Omental fat pad (tissue), 4 donors: ENCODE measurements around the gene CDH26. TPM values are rescaled to one million over a fixed set of nuclear protein-coding genes. Genes with fewer than 3 reads are reported as not detected.
"Not testable (repeated sequence)": the region's sequence is repeated elsewhere in the genome, so short reads cannot be mapped to it uniquely, and the experiment has no call there.

ENCODE experiments used
- ATAC-seq: fragments of 150-250 bp; one replicate; pipeline ENCODE4 v1.9.1; 2016; ENCODE audit warnings: mild to moderate bottlenecking, moderate library complexity; ENCODE audit not compliant: low FRiP score
- DNase-seq: peaks from one replicate; pipeline ENCODE4 v3.0.0-alpha.2; 2019; ENCODE audit warnings: low spot score
- total RNA-seq, 4 donors: library from RNA; depleted of rRNA; stranded (reverse); fragments of >200 nt; gene quantifications; one replicate each; pipeline ENCODE4 v1.1.0, GENCODE V29; 2016
- TF ChIP-seq, protein P1 (sequence below), 3 donors: fragments of 450-650 bp; IDR thresholded peaks; one replicate each; pipeline ENCODE4 v1.5.1; 2016 to 2017; ENCODE audit warnings: antibody characterized with exemption in 3 of 3, mild to moderate bottlenecking in 3 of 3, moderate library complexity in 2 of 3

The CDH26 gene
- total RNA-seq, 4 donors from 2014 or later, result 0.60 to 4.1 (median 1.6) TPM

DNA sequence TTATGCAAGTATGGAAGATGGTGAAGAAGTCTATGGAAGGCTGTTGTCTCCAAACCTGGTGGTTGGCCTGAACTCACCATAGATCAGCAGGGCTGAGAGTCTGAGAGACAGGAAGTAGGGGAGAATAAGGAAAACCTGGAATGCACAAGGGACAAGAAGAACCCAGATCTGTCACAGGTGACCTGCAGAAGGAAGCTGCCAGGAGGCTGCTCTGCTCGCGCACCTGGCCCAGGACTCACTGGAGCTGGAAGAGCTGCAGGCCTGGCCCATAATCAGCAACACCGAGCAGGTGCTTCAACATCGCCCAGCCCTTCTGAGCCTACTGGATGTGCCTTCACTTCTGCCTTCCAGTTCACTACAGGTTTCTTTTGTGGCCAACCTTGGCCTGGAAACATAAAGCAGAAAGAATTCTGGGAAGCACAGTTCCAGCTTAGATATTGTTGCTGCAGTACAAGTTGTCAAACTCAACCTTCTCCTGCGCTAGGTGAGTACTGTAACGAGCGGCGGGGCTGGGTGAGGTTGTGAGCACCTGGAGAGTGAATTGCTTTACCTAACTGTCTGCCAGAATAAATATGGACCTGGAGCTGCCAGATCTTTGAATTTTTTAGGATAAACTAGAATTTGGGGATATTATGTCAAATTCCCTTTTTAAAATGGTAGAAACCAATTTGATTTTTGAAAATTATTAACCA, 82.4 kb downstream of the CDH26 start:
- no peak for ATAC-seq
- TF ChIP-seq, protein P1, sequence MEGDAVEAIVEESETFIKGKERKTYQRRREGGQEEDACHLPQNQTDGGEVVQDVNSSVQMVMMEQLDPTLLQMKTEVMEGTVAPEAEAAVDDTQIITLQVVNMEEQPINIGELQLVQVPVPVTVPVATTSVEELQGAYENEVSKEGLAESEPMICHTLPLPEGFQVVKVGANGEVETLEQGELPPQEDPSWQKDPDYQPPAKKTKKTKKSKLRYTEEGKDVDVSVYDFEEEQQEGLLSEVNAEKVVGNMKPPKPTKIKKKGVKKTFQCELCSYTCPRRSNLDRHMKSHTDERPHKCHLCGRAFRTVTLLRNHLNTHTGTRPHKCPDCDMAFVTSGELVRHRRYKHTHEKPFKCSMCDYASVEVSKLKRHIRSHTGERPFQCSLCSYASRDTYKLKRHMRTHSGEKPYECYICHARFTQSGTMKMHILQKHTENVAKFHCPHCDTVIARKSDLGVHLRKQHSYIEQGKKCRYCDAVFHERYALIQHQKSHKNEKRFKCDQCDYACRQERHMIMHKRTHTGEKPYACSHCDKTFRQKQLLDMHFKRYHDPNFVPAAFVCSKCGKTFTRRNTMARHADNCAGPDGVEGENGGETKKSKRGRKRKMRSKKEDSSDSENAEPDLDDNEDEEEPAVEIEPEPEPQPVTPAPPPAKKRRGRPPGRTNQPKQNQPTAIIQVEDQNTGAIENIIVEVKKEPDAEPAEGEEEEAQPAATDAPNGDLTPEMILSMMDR (IDR thresholded peaks at IDR 0.05), result no peak
- DNase-seq, result no peak

DNA sequence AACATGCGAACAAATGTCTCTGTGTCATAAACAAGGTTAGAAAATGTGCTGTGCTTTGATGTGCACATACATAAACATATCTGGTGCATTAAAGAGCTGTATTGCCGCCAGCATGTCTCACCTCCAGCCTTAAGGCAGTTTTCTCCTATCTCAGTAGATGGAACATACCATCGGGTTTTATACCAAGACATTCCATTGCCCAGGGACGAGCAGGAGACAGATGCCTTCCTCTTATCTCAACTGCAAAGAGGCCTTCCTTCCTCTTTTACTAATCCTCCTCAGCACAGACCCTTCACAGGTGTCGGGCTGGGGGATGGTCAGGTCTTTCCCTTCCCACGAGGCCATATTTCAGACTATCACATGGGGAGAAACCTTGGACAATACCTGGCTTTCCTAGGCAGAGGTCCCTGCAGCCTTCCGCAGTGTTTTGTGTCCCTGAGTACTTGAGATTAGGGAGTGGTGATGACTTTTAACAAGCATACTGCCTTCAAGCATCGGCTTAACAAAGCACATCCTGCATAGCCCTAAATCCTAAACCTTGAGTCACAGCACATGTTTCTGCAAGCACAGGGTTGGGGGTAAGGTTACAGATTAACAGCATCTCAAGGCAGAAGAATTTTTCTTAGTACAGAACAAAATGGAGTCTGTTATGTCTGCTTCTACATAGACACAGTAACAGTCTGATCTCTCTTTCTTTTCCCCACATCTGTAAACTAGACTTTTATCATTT, 83.4 kb downstream of the CDH26 start:
- ATAC-seq, DNase-seq: not testable (repeated sequence)

DNA sequence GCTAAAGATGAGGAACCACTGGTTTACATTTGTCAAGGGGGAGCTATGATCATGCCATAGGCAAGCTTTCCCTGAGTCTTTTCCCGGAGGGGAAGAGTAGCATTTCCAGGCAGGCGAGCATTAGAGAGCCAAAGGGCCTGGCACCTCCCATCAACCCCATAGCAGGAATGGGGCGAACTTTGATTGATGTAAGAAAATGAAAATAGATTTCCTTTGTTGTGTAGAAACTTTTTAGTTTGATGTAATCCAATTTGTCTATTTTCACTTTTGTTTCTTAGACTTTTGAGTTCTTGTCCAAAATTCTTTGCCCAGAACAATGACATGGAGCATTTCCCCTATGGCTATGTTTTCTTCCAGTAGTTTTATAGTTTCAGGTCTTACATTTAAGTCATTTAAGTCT, 85.2 kb downstream of the CDH26 start:
- no peak for DNase-seq
- no peak for ATAC-seq
- TF ChIP-seq, protein P1 (IDR thresholded peaks at IDR 0.05), result no peak

DNA sequence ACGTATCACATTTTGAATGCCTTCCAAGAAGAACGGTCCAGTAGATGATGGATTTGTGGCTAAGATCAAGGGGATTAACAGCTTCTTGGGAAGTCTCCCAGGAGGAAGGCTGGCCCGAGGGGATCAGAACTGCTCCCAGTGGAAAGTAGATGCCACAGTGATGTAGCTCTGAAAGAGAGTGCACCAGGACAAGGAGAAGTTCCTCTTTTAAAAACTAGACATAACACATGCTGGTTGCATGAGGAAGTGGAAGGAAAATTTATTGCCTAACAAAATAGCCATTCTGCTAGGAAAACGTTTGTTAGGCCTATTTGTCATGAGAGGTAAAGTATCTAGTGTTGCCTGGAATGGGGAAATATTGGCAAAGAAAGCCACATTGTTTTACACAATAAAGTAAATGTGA, 87.8 kb downstream of the CDH26 start:
- DNase-seq (no peak), ATAC-seq (no peak)
- TF ChIP-seq, protein P1 (IDR thresholded peaks at IDR 0.05), result no peak

DNA sequence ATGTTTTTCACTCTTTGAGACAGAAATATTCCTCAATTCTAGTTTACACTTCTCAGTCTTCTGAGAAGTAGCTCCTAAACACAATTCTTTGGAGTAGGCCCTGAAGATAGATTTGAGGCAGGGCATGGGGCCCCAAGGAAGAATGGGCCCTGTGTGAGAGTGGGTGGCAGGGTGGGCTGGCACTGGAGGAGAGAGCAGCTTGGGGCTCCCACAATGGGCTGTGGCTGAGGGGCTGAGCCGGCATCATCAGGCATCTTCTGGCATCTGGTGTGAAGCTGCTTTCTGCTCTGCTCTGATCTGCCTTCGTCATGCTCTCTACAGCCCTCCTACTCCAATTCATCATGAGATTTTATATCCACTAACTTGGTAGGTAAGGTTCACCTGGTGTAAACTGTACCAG, 88.2 kb downstream of the CDH26 start:
- DNase-seq (no peak), ATAC-seq (no peak)
- TF ChIP-seq, protein P1 (IDR thresholded peaks at IDR 0.05), result no peak

DNA sequence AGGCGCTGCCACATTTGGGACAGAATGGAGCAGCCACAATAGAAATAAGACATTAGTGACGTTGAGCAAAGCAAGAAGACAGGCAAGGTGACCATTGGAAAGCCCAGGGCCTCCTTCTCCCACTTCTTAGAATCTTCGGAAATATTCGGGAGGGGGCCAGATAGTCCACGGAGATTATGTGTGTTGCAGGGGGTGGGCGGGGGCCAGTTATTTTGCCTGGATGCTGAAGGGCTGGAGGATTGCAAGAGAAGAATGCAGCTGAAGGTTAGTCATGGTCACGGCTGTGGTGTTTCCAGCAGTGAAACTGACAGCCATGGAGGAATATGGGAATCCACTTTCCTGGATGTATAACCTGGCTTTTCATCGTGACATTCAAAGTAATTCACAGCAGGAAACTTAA, 88.6 kb downstream of the CDH26 start:
- TF ChIP-seq, protein P1 (IDR thresholded peaks at IDR 0.05), result no peak
- ATAC-seq (no peak), DNase-seq (no peak)

DNA sequence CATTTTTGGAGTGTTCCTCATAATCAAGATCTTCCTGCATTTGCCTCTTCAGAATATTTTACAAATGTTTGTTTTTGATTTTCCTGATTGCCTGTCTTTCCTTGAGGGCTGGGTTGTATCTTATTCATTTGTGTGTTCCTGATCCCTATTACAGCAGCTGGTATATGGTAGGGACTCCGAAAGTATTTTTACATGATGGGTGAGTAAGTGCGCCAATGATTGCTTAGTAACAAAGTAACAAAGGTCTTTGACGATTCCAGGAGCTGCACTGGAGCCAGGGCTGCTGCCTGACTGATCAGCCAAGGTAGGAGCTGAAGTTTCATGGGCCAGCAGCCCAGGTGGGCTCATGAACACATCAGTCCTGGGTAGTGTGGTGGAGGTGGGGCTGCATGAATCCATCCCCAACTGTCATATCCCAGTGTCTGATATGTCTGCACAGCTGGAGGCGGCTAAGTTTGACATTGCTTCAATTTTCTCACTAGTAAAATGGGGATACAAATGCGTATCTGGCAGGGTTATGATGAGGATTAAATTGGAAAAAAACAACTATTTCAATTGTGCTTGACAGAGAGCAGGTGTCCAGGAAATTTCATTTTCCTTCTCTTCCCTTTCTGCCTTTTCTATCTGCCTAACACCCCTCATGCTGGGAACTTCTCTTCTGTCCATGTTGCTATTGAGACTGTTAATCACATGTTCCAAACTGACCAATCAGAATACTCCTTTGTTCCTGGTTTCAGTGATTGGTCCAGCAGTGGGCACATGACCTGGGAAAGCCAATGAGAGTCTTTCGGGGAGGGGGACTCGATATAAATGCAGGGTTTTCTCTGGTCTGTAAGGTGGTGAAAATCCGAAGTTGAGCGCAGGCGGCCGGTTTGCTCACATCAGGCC, 90.7 kb downstream of the CDH26 start:
- TF ChIP-seq, protein P1 (IDR thresholded peaks at IDR 0.05), result no peak
- no peak for DNase-seq
- no peak for ATAC-seq
